MM.1S (cell line): ENCODE data around the gene TMEM132D.

Experiments used
- DNase-seq: peaks from one replicate; pipeline ENCODE4 v3.0.0-alpha.2; 2015
- H2AFZ ChIP-seq: fragments of 300-600 bp; sonication (generic); 2 replicates; pipeline ENCODE4 v1.6.0; 2016; ENCODE audit warnings: antibody characterized with exemption, low read length
- H3F3A ChIP-seq: fragments of 300-600 bp; sonication (generic); 2 replicates; pipeline ENCODE4 v1.6.1; 2016; ENCODE audit warnings: mild to moderate bottlenecking, antibody characterized with exemption, low read length, moderate library complexity, mixed read lengths; ENCODE audit not compliant: insufficient read depth
- H3K27ac ChIP-seq: fragments of 300-600 bp; sonication (generic); 2 replicates; pipeline ENCODE4 v1.5.1; 2016; ENCODE audit warnings: mild to moderate bottlenecking, low read length
- H3K27me3 ChIP-seq: fragments of 300-600 bp; sonication (generic); replicated peaks from 2 replicates; pipeline ENCODE4 v1.6.0; 2016; ENCODE audit warnings: low read length; ENCODE audit not compliant: insufficient read depth
- H3K36me3 ChIP-seq: fragments of 300-600 bp; sonication (generic); replicated peaks from 2 replicates; pipeline ENCODE4 v1.6.1; 2016; ENCODE audit warnings: mild to moderate bottlenecking, low read length, mixed read lengths; ENCODE audit not compliant: insufficient read depth
- H3K4me1 ChIP-seq: fragments of 300-600 bp; sonication (generic); 2 replicates; pipeline ENCODE4 v1.6.1; 2016; ENCODE audit warnings: low read length, mixed read lengths
- H3K4me2 ChIP-seq: fragments of 300-600 bp; sonication (generic); 2 replicates; pipeline ENCODE4 v1.6.0; 2016; ENCODE audit warnings: low read depth, low read length
- H3K4me3 ChIP-seq: fragments of 300-600 bp; sonication (generic); 2 replicates; pipeline ENCODE4 v1.5.1; 2016; ENCODE audit warnings: low read length, mixed read lengths
- H3K79me2 ChIP-seq: fragments of 300-600 bp; sonication (generic); 2 replicates; pipeline ENCODE4 v1.6.1; 2016; ENCODE audit warnings: mixed run types, low read length, mixed read lengths
- H3K9ac ChIP-seq: fragments of 300-600 bp; sonication (generic); 2 replicates; pipeline ENCODE4 v1.6.1; 2016; ENCODE audit warnings: low read length, mixed read lengths
- H3K9me2 ChIP-seq: fragments of 300-600 bp; sonication (generic); replicated peaks from 2 replicates; pipeline ENCODE4 v1.6.1; 2016; ENCODE audit warnings: mild to moderate bottlenecking, low read length, mixed read lengths; ENCODE audit not compliant: insufficient read depth
- H3K9me3 ChIP-seq: fragments of 300-600 bp; sonication (generic); replicated peaks from 2 replicates; pipeline ENCODE4 v1.6.1; 2016; ENCODE audit warnings: mild to moderate bottlenecking, low read length, mixed read lengths; ENCODE audit not compliant: insufficient read depth
- H4K20me1 ChIP-seq: fragments of 300-600 bp; sonication (generic); 2 replicates; pipeline ENCODE4 v1.6.1; 2016; ENCODE audit warnings: mild to moderate bottlenecking, low read length, moderate library complexity, mixed read lengths; ENCODE audit not compliant: insufficient read depth
- CTCF ChIP-seq: fragments of 300-600 bp; sonication (generic); IDR thresholded peaks from 2 replicates; pipeline ENCODE4 v1.5.1; 2016; ENCODE audit warnings: antibody characterized with exemption, low read length, mixed read lengths
- EZH2 ChIP-seq: fragments of 300-600 bp; sonication (generic); optimal IDR thresholded peaks from 2 replicates; pipeline ENCODE3; 2017; ENCODE audit warnings: low read depth, mild to moderate bottlenecking, antibody characterized with exemption, low read length, mixed read lengths
- EZH2phosphoT487 ChIP-seq: fragments of 300-600 bp; sonication (generic); IDR thresholded peaks from 2 replicates; pipeline ENCODE4 v1.6.1; 2018; ENCODE audit warnings: antibody characterized with exemption, low read length

Gene TMEM132D

GRCh38 chr12:129079719-129080118 is 824.1 kb downstream of the TMEM132D start:
- Histone ChIP-seq H2AFZ (no peak overlapping the region), H3K9me3 (no peaks in the 10 kb centered on the region), H3K9me2 (no peaks in the 10 kb centered on the region), H3K79me2 (no peaks in the 10 kb centered on the region), H3F3A (no peaks in the 10 kb centered on the region), H3K4me3 (no peak overlapping the region), H3K4me1 (no peaks in the 10 kb centered on the region), H3K27me3 (no peaks in the 10 kb centered on the region), H3K36me3 (no peaks in the 10 kb centered on the region), H4K20me1 (no peaks in the 10 kb centered on the region), H3K27ac (no peak overlapping the region), H3K9ac (no peak overlapping the region), H3K4me2 (no peak overlapping the region)
- no peak for DNase-seq
- TF ChIP-seq EZH2phosphoT487: no peak
- TF ChIP-seq EZH2: no peak
- TF ChIP-seq CTCF: no peak

GRCh38 chr12:129076441-129077320 is 827.1 kb downstream of the TMEM132D start:
- H3K27ac ChIP-seq: no peak overlapping the region
- no peaks in the 10 kb centered on the region for H3K9me2 ChIP-seq
- no peak overlapping the region for H3K4me3 ChIP-seq
- DNase-seq: no peak
- no peaks in the 10 kb centered on the region for H4K20me1 ChIP-seq
- no peak overlapping the region for H2AFZ ChIP-seq
- no peaks in the 10 kb centered on the region for H3K36me3 ChIP-seq
- no peaks in the 10 kb centered on the region for H3K4me1 ChIP-seq
- no peaks in the 10 kb centered on the region for H3F3A ChIP-seq
- H3K27me3 ChIP-seq: no peaks in the 10 kb centered on the region
- H3K4me2 ChIP-seq: no peak overlapping the region
- no peak for TF ChIP-seq EZH2phosphoT487
- no peak for TF ChIP-seq EZH2
- no peak for TF ChIP-seq CTCF
- no peaks in the 10 kb centered on the region for H3K79me2 ChIP-seq
- H3K9me3 ChIP-seq: no peaks in the 10 kb centered on the region
- H3K9ac ChIP-seq: no peak overlapping the region

GRCh38 chr12:129075460-129076208 is 828.2 kb downstream of the TMEM132D start:
- DNase-seq: no peak

More at GRCh38 chr12:129075460-129076208, 828.2 kb downstream of the TMEM132D start:
- H3K9me2 ChIP-seq: no peaks in the 10 kb centered on the region
- H3K9me3 ChIP-seq: no peaks in the 10 kb centered on the region
- H3K27me3 ChIP-seq: no peaks in the 10 kb centered on the region
- no peak overlapping the region for H3K27ac ChIP-seq
- no peak overlapping the region for H3K4me3 ChIP-seq
- no peaks in the 10 kb centered on the region for H4K20me1 ChIP-seq
- H3K4me2 ChIP-seq: no peak overlapping the region
- no peaks in the 10 kb centered on the region for H3K79me2 ChIP-seq
- no peak for TF ChIP-seq EZH2phosphoT487
- TF ChIP-seq EZH2: no peak
- TF ChIP-seq CTCF: no peak
- H3K4me1 ChIP-seq: no peaks in the 10 kb centered on the region
- H3F3A ChIP-seq: no peaks in the 10 kb centered on the region
- H3K9ac ChIP-seq: no peak overlapping the region
- no peak overlapping the region for H2AFZ ChIP-seq
- H3K36me3 ChIP-seq: no peaks in the 10 kb centered on the region
